ENCODE results near the gene SH2D5.

The SH2D5 gene

GRCh38 chr1:20700636-20701215 lies 31.8 kb downstream of the SH2D5 start:
- no peak for DNase-seq
- no peak overlapping the region for H3K4me3 ChIP-seq (ENCODE audit: low read depth in 1 of 2, low read length in 2 of 2)
- no peak overlapping the region for H3K27ac ChIP-seq (ENCODE audit: low read length)
- H2AFZ ChIP-seq (ENCODE audit: low read depth, low read length), result no peak overlapping the region
- no peaks in the 10 kb centered on the region for H3K27me3 ChIP-seq (ENCODE audit: insufficient read depth, low read length, poor library complexity)
- no peak for ATAC-seq (ENCODE audit: insufficient read depth, low read depth)
- H3K9ac ChIP-seq (ENCODE audit: low read depth, low read length), result no peak overlapping the region
- H4K20me1 ChIP-seq (ENCODE audit: insufficient read depth, low read length), result no peaks in the 10 kb centered on the region
- no peak overlapping the region for H3K4me2 ChIP-seq (ENCODE audit: insufficient read depth, low read length)
- no peaks in the 10 kb centered on the region for H3K79me2 ChIP-seq (ENCODE audit: insufficient read depth, low read length)
- peaks cover 16% of the 10 kb centered on the region for H3K4me1 ChIP-seq (ENCODE audit: insufficient read depth, low read length)
- TF ChIP-seq, protein P1, sequence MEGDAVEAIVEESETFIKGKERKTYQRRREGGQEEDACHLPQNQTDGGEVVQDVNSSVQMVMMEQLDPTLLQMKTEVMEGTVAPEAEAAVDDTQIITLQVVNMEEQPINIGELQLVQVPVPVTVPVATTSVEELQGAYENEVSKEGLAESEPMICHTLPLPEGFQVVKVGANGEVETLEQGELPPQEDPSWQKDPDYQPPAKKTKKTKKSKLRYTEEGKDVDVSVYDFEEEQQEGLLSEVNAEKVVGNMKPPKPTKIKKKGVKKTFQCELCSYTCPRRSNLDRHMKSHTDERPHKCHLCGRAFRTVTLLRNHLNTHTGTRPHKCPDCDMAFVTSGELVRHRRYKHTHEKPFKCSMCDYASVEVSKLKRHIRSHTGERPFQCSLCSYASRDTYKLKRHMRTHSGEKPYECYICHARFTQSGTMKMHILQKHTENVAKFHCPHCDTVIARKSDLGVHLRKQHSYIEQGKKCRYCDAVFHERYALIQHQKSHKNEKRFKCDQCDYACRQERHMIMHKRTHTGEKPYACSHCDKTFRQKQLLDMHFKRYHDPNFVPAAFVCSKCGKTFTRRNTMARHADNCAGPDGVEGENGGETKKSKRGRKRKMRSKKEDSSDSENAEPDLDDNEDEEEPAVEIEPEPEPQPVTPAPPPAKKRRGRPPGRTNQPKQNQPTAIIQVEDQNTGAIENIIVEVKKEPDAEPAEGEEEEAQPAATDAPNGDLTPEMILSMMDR (IDR thresholded peaks at IDR 0.05; ENCODE audit: borderline replicate concordance, extremely low read depth, low read length, poor library complexity, severe bottlenecking), result no peak
- TF ChIP-seq EZH2 (IDR thresholded peaks at IDR 0.05; ENCODE audit: borderline replicate concordance, low read depth, low read length, severe bottlenecking), result no peak
- H3K36me3 ChIP-seq (ENCODE audit: insufficient read depth, low read length), result no peaks in the 10 kb centered on the region
- H3K9me3 ChIP-seq (ENCODE audit: insufficient read depth, low read length, severe bottlenecking), result no peaks in the 10 kb centered on the region

GRCh38 chr1:20699558-20699957 lies 32.9 kb downstream of the SH2D5 start:
- H3K27ac ChIP-seq (ENCODE audit: low read length), result no peak overlapping the region
- H2AFZ ChIP-seq (ENCODE audit: low read depth, low read length), result no peak overlapping the region
- H3K27me3 ChIP-seq (ENCODE audit: insufficient read depth, low read length, poor library complexity), result no peaks in the 10 kb centered on the region
- H3K36me3 ChIP-seq (ENCODE audit: insufficient read depth, low read length), result no peaks in the 10 kb centered on the region
- no peak for TF ChIP-seq EZH2 (IDR thresholded peaks at IDR 0.05; ENCODE audit: borderline replicate concordance, low read depth, low read length, severe bottlenecking)
- TF ChIP-seq, protein P1 (IDR thresholded peaks at IDR 0.05; ENCODE audit: borderline replicate concordance, extremely low read depth, low read length, poor library complexity, severe bottlenecking), result no peak
- no peak overlapping the region for H3K4me3 ChIP-seq (ENCODE audit: low read depth in 1 of 2, low read length in 2 of 2)
- peaks cover 16% of the 10 kb centered on the region for H3K4me1 ChIP-seq (ENCODE audit: insufficient read depth, low read length)
- no peak overlapping the region for H3K4me2 ChIP-seq (ENCODE audit: insufficient read depth, low read length)
- no peak for DNase-seq
- H4K20me1 ChIP-seq (ENCODE audit: insufficient read depth, low read length), result no peaks in the 10 kb centered on the region
- H3K9ac ChIP-seq (ENCODE audit: low read depth, low read length), result no peak overlapping the region
- ATAC-seq (ENCODE audit: insufficient read depth, low read depth), result no peak
- H3K79me2 ChIP-seq (ENCODE audit: insufficient read depth, low read length), result no peaks in the 10 kb centered on the region
- H3K9me3 ChIP-seq (ENCODE audit: insufficient read depth, low read length, severe bottlenecking), result no peaks in the 10 kb centered on the region

- Histone ChIP-seq H3K27ac (ENCODE audit: low read length) (no peak overlapping the region), H3K4me2 (ENCODE audit: insufficient read depth, low read length) (no peak overlapping the region)
- no peak for ATAC-seq (ENCODE audit: insufficient read depth, low read depth)
Observed at GRCh38 chr1:20698195-20698910, 34.1 kb downstream of the SH2D5 start.

More at GRCh38 chr1:20698195-20698910, 34.1 kb downstream of the SH2D5 start:
- Histone ChIP-seq H3K9ac (ENCODE audit: low read depth, low read length) (no peak overlapping the region), H2AFZ (ENCODE audit: low read depth, low read length) (no peak overlapping the region), H3K27me3 (ENCODE audit: insufficient read depth, low read length, poor library complexity) (no peaks in the 10 kb centered on the region), H3K4me1 (ENCODE audit: insufficient read depth, low read length) (peaks cover 16% of the 10 kb centered on the region), H3K79me2 (ENCODE audit: insufficient read depth, low read length) (no peaks in the 10 kb centered on the region), H3K9me3 (ENCODE audit: insufficient read depth, low read length, severe bottlenecking) (no peaks in the 10 kb centered on the region), H4K20me1 (ENCODE audit: insufficient read depth, low read length) (no peaks in the 10 kb centered on the region), H3K4me3 (ENCODE audit: low read depth in 1 of 2, low read length in 2 of 2) (no peak overlapping the region), H3K36me3 (ENCODE audit: insufficient read depth, low read length) (no peaks in the 10 kb centered on the region)
- no peak for DNase-seq
- TF ChIP-seq EZH2 (IDR thresholded peaks at IDR 0.05; ENCODE audit: borderline replicate concordance, low read depth, low read length, severe bottlenecking), result no peak
- TF ChIP-seq, protein P1 (IDR thresholded peaks at IDR 0.05; ENCODE audit: borderline replicate concordance, extremely low read depth, low read length, poor library complexity, severe bottlenecking), result no peak
